HUES6 (cell line): ENCODE measurements around the gene CDC34.
A peak's percentile ranks its signal among the peaks of the same experiment; 100 is the strongest.

Source experiments
- H3K27ac ChIP-seq: 2 replicates; pipeline ENCODE4 v1.7.0; 2013; ENCODE audit warnings: low read depth, mild to moderate bottlenecking, low read length, inconsistent platforms
- H3K27me3 ChIP-seq: 2 replicates; pipeline ENCODE4 v1.6.1; 2013; ENCODE audit warnings: low read length; ENCODE audit not compliant: control insufficient read depth, insufficient read depth
- H3K36me3 ChIP-seq: 2 replicates; pipeline ENCODE4 v1.6.1; 2013; ENCODE audit warnings: low read length; ENCODE audit not compliant: control insufficient read depth, insufficient read depth
- H3K4me1 ChIP-seq: 2 replicates; pipeline ENCODE4 v1.6.1; 2013; ENCODE audit warnings: low read length; ENCODE audit not compliant: control insufficient read depth, insufficient read depth
- H3K4me3 ChIP-seq: 2 replicates; pipeline ENCODE4 v1.5.1; 2013; ENCODE audit warnings: low read depth, low read length
- H3K9ac ChIP-seq: one replicate; pipeline ENCODE4 v1.6.1; 2013; ENCODE audit warnings: mild to moderate bottlenecking, low read length
- H3K9me3 ChIP-seq: 2 replicates; pipeline ENCODE4 v1.6.1; 2013; ENCODE audit warnings: low read depth, low read length; ENCODE audit not compliant: control insufficient read depth, insufficient read depth

The CDC34 gene

GRCh38 chr19:511101-511851 is 20.3 kb upstream of the CDC34 start:
- Histone ChIP-seq H3K4me3 (peak overlapping the region; percentile 47; the same call in 1 of the 2 replicates), H3K27me3 (no peaks in the 10 kb centered on the region), H3K9me3 (no peaks in the 10 kb centered on the region), H3K4me1 (peaks cover 19% of the 10 kb centered on the region), H3K36me3 (no peaks in the 10 kb centered on the region), H3K27ac (peak overlapping the region; percentile 70; the same call in 1 of the 2 replicates), H3K9ac (peak overlapping the region; percentile 55)

GRCh38 chr19:512547-513365 is 18.8 kb upstream of the CDC34 start:
- peak overlapping the region; percentile 48 for H3K9ac ChIP-seq
- peaks cover 19% of the 10 kb centered on the region for H3K4me1 ChIP-seq
- H3K27ac ChIP-seq = no peak overlapping the region
- H3K4me3 ChIP-seq = peak overlapping the region; percentile 40; the same call in 1 of the 2 replicates
- H3K27me3 ChIP-seq = no peaks in the 10 kb centered on the region
- H3K36me3 ChIP-seq = no peaks in the 10 kb centered on the region
- no peaks in the 10 kb centered on the region for H3K9me3 ChIP-seq

- no peak overlapping the region for H3K4me3 ChIP-seq
- no peak overlapping the region for H3K9ac ChIP-seq
- H3K4me1 ChIP-seq = peaks cover 16% of the 10 kb centered on the region
- H3K27ac ChIP-seq = no peak overlapping the region
- H3K27me3 ChIP-seq = no peaks in the 10 kb centered on the region
- H3K9me3 ChIP-seq = no peaks in the 10 kb centered on the region
- no peaks in the 10 kb centered on the region for H3K36me3 ChIP-seq
Observed at GRCh38 chr19:513368-514165, 18.0 kb upstream of the CDC34 start.

- Histone ChIP-seq H3K9ac (no peak overlapping the region), H3K36me3 (no peaks in the 10 kb centered on the region), H3K27ac (no peak overlapping the region), H3K4me1 (peaks cover 16% of the 10 kb centered on the region), H3K4me3 (no peak overlapping the region), H3K9me3 (no peaks in the 10 kb centered on the region), H3K27me3 (no peaks in the 10 kb centered on the region)
Observed at GRCh38 chr19:514166-514663, 17.3 kb upstream of the CDC34 start.

- Histone ChIP-seq H3K27ac (no peak overlapping the region), H3K9ac (no peak overlapping the region), H3K9me3 (peaks cover 9% of the 10 kb centered on the region; the same call in 1 of the 2 replicates), H3K4me1 (peaks cover 3% of the 10 kb centered on the region; the same call in 1 of the 2 replicates), H3K4me3 (no peak overlapping the region), H3K27me3 (no peaks in the 10 kb centered on the region), H3K36me3 (no peaks in the 10 kb centered on the region)
Observed at GRCh38 chr19:517721-518597, 13.6 kb upstream of the CDC34 start.

- no peak overlapping the region for H3K9ac ChIP-seq
- H3K9me3 ChIP-seq = peaks cover 9% of the 10 kb centered on the region; the same call in 1 of the 2 replicates
- no peak overlapping the region for H3K4me3 ChIP-seq
- no peaks in the 10 kb centered on the region for H3K27me3 ChIP-seq
- H3K27ac ChIP-seq = no peak overlapping the region
- H3K36me3 ChIP-seq = no peaks in the 10 kb centered on the region
- peaks cover 3% of the 10 kb centered on the region; the same call in 1 of the 2 replicates for H3K4me1 ChIP-seq
Observed at GRCh38 chr19:518598-519231, 12.8 kb upstream of the CDC34 start.

GRCh38 chr19:519449-519865 is 12.1 kb upstream of the CDC34 start:
- Histone ChIP-seq H3K9me3 (peaks cover 9% of the 10 kb centered on the region; the same call in 1 of the 2 replicates), H3K4me3 (no peak overlapping the region)

GRCh38 chr19:522726-523125 is 8.8 kb upstream of the CDC34 start:
- Histone ChIP-seq H3K4me1 (peaks cover 12% of the 10 kb centered on the region; the same call in 1 of the 2 replicates), H3K36me3 (no peaks in the 10 kb centered on the region), H3K9ac (no peak overlapping the region), H3K9me3 (peaks cover 9% of the 10 kb centered on the region; the same call in 1 of the 2 replicates), H3K27ac (no peak overlapping the region), H3K27me3 (no peaks in the 10 kb centered on the region), H3K4me3 (no peak overlapping the region)

More at GRCh38 chr19:519449-519865, 12.1 kb upstream of the CDC34 start:
- Histone ChIP-seq H3K4me1 (peaks cover 3% of the 10 kb centered on the region; the same call in 1 of the 2 replicates), H3K9ac (no peak overlapping the region), H3K27me3 (no peaks in the 10 kb centered on the region), H3K27ac (no peak overlapping the region), H3K36me3 (no peaks in the 10 kb centered on the region)

GRCh38 chr19:524062-524674 is 7.4 kb upstream of the CDC34 start:
- Histone ChIP-seq H3K27ac (no peak overlapping the region), H3K9ac (no peak overlapping the region), H3K36me3 (no peaks in the 10 kb centered on the region), H3K9me3 (peaks cover 9% of the 10 kb centered on the region; the same call in 1 of the 2 replicates), H3K4me1 (peaks cover 12% of the 10 kb centered on the region; the same call in 1 of the 2 replicates), H3K4me3 (no peak overlapping the region), H3K27me3 (no peaks in the 10 kb centered on the region)
